HepG2 (cell line): ENCODE measurements around the gene OR6S1. TPM values are rescaled to one million over a fixed set of nuclear protein-coding genes. Genes with fewer than 3 reads are reported as not detected.

Experiments used
- ARNTL ChIP-seq: sonication (generic); formaldehyde crosslinking; IDR thresholded peaks from 2 replicates; pipeline ENCODE4 v1.4.0; 2020; ENCODE audit warnings: mild to moderate bottlenecking, missing genetic modification reagents
- CREM ChIP-seq, 2 experiments: sonication (generic) in 1 of 2; formaldehyde crosslinking in 1 of 2; IDR thresholded peaks; 2 replicates each; pipeline versions ENCODE4 v1.4.0 to v1.6.1; 2016 to 2020; ENCODE audit warnings: antibody characterized with exemption in 1 of 2, mild to moderate bottlenecking in 1 of 2, missing genetic modification reagents in 1 of 2
- EED ChIP-seq: sonication (generic); formaldehyde crosslinking; IDR thresholded peaks from 2 replicates; pipeline ENCODE4 v1.5.0; 2020; ENCODE audit warnings: mild to moderate bottlenecking, missing genetic modification reagents
- FOXA3 ChIP-seq: IDR thresholded peaks from 2 replicates; pipeline ENCODE4 v1.6.1; 2016; ENCODE audit warnings: missing genetic modification reagents, missing compliant biosample characterization
- NCOR1 ChIP-seq: fragments of 200-600 bp; sonication (generic); IDR thresholded peaks from 2 replicates; pipeline ENCODE4 v1.7.0; 2017; ENCODE audit warnings: antibody characterized with exemption, low read length, borderline replicate concordance
- NR2F1 ChIP-seq, 2 experiments: fragments of 450-650 bp in 1 of 2; formaldehyde crosslinking in 1 of 2; IDR thresholded peaks; 2 replicates each; pipeline versions ENCODE4 v1.5.0 to v1.6.1; 2016 to 2020; ENCODE audit warnings: mild to moderate bottlenecking in 1 of 2, missing compliant biosample characterization in 1 of 2, missing genetic modification reagents in 1 of 2, moderate library complexity in 1 of 2
- PAWR ChIP-seq: sonication (generic); formaldehyde crosslinking; IDR thresholded peaks from 2 replicates; pipeline ENCODE4 v1.4.0; 2020; ENCODE audit warnings: missing genetic modification reagents, mild to moderate bottlenecking, borderline replicate concordance
- PAXIP1 ChIP-seq: sonication (generic); formaldehyde crosslinking; conservative IDR thresholded peaks from 2 replicates; pipeline ENCODE4 v1.4.0; 2020; ENCODE audit warnings: mild to moderate bottlenecking, missing genetic modification reagents, moderate library complexity
- PRPF4 ChIP-seq: fragments of 200-400 bp; formaldehyde crosslinking; IDR thresholded peaks from 2 replicates; pipeline ENCODE4 v1.6.1; 2016; ENCODE audit warnings: low read length, low read depth; ENCODE audit not compliant: poor library complexity, severe bottlenecking
- SNAPC5 ChIP-seq: sonication (generic); formaldehyde crosslinking; IDR thresholded peaks from 2 replicates; pipeline ENCODE4 v1.8.1; 2023; ENCODE audit warnings: mild to moderate bottlenecking, missing genetic modification reagents, borderline replicate concordance
- TCF7L2 ChIP-seq: IDR thresholded peaks from 2 replicates; pipeline ENCODE4 v1.6.1; 2011; ENCODE audit warnings: mild to moderate bottlenecking, low read depth, low read length, moderate library complexity
- TSC22D2 ChIP-seq: sonication (generic); formaldehyde crosslinking; IDR thresholded peaks from 2 replicates; pipeline ENCODE4 v1.5.1; 2020; ENCODE audit warnings: missing genetic modification reagents, mild to moderate bottlenecking, borderline replicate concordance
- ZNF263 ChIP-seq: sonication (generic); formaldehyde crosslinking; IDR thresholded peaks from 2 replicates; pipeline ENCODE4 v1.4.0; 2020; ENCODE audit warnings: missing genetic modification reagents
- ZNF550 ChIP-seq: sonication (generic); formaldehyde crosslinking; IDR thresholded peaks from 2 replicates; pipeline ENCODE4 v1.4.0; 2020; ENCODE audit warnings: mild to moderate bottlenecking, missing genetic modification reagents, borderline replicate concordance
- ZNF713 ChIP-seq: sonication (generic); formaldehyde crosslinking; IDR thresholded peaks from 2 replicates; pipeline ENCODE4 v1.4.0; 2020; ENCODE audit warnings: mild to moderate bottlenecking, missing genetic modification reagents
- ZNF781 ChIP-seq: sonication (generic); formaldehyde crosslinking; IDR thresholded peaks from 2 replicates; pipeline ENCODE4 v1.5.1; 2020; ENCODE audit warnings: borderline replicate concordance, mild to moderate bottlenecking, missing genetic modification reagents; ENCODE audit errors: not compliant biosample characterization
- ZNF788 ChIP-seq: sonication (generic); formaldehyde crosslinking; IDR thresholded peaks from 2 replicates; pipeline ENCODE4 v1.5.0; 2020; ENCODE audit warnings: mild to moderate bottlenecking, missing genetic modification reagents, borderline replicate concordance
- polyA plus RNA-seq, 8 experiments: library from polyadenylated mRNA; depleted of rRNA in 3 of 8; stranded (reverse) in 7 of 8; unstranded in 1 of 8; fragments of >200 nt; fragmentation: Illumina TruSeq in 4 of 8; extraction: Trizol in 4 of 8; gene quantifications; 2 replicates each; pipeline versions ENCODE4 v1.2.1 to v1.2.3, GENCODE V29; 2011 to 2016; ENCODE audit warnings: low read depth in 4 of 8, missing spikeins in 1 of 8, mixed read lengths in 1 of 8; ENCODE audit not compliant: insufficient read depth in 1 of 8
- total RNA-seq, 5 experiments: library from RNA; depleted of rRNA; stranded (reverse); fragments of >200 nt; fragmentation: Illumina TruSeq; extraction: Trizol; gene quantifications; 2 replicates each; pipeline ENCODE4 v1.2.3, GENCODE V29; 2016; ENCODE audit warnings: low read depth in 1 of 5
- TF ChIP-seq, protein P1 (sequence below): sonication (generic); formaldehyde crosslinking; IDR thresholded peaks from 2 replicates; pipeline ENCODE4 v1.5.0; 2020; ENCODE audit warnings: missing genetic modification reagents
- TF ChIP-seq, protein P2 (sequence below): sonication (generic); formaldehyde crosslinking; IDR thresholded peaks from 2 replicates; pipeline ENCODE4 v1.4.0; 2020; ENCODE audit warnings: missing genetic modification reagents

The OR6S1 gene
- total and polyA plus RNA-seq, 2 of the 13 experiments (the other 11 are each of a cell fraction or from before 2014, with no cell fraction given): 0.09 TPM; not detected in 1

DNA sequence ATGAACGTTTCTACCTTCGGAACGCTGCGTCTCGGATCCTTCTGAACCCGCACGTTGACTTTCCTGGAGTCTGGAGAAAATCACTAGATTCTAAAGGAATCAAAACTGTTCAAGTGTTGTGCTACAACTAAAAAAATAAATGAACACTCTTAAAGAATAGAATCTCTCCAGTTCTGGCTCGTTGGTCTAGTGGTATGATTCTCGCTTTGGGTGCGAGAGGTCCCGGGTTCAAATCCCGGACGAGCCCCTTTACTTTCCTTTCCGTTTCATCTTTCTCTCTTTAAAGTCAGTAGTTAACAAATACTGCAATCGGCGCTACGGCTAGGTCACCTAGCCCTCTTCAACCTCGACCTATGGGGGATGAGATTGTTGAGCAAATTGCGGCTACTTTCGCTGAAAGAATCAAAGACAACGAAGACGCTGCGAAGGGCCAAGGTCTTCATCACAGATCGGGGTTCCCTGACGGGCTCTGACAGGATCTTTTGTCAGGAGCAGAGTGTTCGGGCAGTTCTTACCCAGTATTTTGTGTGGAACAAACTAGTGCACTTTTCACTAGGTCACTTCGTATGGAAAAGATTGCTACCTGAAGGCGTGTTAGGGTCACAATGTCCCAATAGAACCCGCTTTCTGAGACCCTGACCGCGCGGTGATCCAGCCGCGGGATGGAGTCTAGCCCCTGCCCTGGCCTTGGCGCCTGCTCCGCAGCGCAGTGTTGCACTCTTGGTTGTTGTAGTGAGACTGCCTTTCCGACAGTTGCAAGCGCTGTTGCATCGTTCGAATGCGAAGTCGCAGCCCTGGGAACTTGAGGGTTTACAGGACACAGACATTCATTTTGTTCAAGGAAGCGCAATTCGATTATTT lies 8.4 kb downstream of the OR6S1 start (continued):
- TF ChIP-seq, protein P1, sequence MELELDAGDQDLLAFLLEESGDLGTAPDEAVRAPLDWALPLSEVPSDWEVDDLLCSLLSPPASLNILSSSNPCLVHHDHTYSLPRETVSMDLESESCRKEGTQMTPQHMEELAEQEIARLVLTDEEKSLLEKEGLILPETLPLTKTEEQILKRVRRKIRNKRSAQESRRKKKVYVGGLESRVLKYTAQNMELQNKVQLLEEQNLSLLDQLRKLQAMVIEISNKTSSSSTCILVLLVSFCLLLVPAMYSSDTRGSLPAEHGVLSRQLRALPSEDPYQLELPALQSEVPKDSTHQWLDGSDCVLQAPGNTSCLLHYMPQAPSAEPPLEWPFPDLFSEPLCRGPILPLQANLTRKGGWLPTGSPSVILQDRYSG (CRISPR knock-in tag): no peak
- TF ChIP-seq TSC22D2 (CRISPR knock-in tag) (no peak), SNAPC5 (CRISPR knock-in tag) (peak; percentile 21; the same call in 1 of the 2 replicates), PAWR (CRISPR knock-in tag) (no peak), ARNTL (CRISPR knock-in tag) (no peak), EED (CRISPR knock-in tag) (no peak), ZNF788 (CRISPR knock-in tag) (peak; percentile 48; the same call in 1 of the 2 replicates), ZNF781 (CRISPR knock-in tag) (peak; percentile 79), CREM (IDR thresholded peaks at IDR 0.05) (peak; percentile 48; the same call in 1 of the 2 replicates), CREM (CRISPR knock-in tag; IDR thresholded peaks at IDR 0.05) (no peak), PAXIP1 (peak; percentile 41), NCOR1 (peak; percentile 72; the same call in 1 of the 2 replicates), ZNF263 (CRISPR knock-in tag) (no peak), NR2F1 (CRISPR knock-in tag; IDR thresholded peaks at IDR 0.05) (peak in 1 of 2 experiments; percentile 37; a peak in 1 of 4 replicates), ZNF713 (no peak), FOXA3 (peak; percentile 57; the same call in 1 of the 2 replicates), PRPF4 (peak; percentile 54), TCF7L2 (no peak), ZNF550 (CRISPR knock-in tag) (no peak)
- TF ChIP-seq, protein P2, sequence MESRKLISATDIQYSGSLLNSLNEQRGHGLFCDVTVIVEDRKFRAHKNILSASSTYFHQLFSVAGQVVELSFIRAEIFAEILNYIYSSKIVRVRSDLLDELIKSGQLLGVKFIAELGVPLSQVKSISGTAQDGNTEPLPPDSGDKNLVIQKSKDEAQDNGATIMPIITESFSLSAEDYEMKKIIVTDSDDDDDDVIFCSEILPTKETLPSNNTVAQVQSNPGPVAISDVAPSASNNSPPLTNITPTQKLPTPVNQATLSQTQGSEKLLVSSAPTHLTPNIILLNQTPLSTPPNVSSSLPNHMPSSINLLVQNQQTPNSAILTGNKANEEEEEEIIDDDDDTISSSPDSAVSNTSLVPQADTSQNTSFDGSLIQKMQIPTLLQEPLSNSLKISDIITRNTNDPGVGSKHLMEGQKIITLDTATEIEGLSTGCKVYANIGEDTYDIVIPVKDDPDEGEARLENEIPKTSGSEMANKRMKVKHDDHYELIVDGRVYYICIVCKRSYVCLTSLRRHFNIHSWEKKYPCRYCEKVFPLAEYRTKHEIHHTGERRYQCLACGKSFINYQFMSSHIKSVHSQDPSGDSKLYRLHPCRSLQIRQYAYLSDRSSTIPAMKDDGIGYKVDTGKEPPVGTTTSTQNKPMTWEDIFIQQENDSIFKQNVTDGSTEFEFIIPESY (CRISPR knock-in tag): peak; percentile 42; the same call in 1 of the 2 replicates
